ENCODE results near the gene KCNJ1.

KCNJ1 gene

DNA sequence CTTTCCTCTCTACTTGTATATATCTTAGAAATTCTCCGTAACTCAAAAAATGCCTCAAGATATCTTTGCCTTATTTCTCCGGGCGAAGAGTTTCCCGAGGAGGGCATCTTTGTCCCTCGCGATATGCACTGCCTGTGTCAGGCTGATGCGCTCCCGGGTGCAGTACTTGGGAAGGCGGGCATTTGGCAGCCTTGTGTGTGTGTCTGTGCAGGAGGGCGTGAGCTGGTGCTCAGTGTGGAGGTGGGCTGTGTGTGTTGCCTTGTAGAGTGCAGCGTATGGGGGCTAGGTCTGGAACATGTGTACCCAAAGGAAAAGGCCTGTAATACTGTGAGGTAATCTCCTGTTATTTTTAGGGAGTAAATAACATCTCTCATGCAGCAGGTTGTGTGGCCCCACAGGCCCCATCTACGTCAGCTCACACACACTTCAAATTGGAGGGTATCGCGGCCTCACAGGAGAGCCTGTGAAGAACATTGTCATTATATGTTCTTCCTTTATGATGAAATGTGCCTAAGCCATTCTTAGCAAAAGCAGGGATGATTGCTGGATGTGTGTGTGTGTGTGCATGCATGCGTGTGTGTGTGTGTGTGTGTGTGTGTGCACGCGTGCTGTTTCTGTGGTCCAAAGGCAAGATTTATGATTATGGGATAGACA is 77.5 kb downstream of the KCNJ1 start:
- no peak for DNase-seq (ENCODE audit: extremely low spot score)
- POLR2A ChIA-PET: no interaction called here
- CTCF ChIA-PET: interaction anchor here (0.7 to 1.0 kb wide), 3 partner anchors 13 to 618 kb away, joined by 3 to 4 read pairs (median 3); no protein-coding TSS in a partner anchor
- TF ChIP-seq, protein P1, sequence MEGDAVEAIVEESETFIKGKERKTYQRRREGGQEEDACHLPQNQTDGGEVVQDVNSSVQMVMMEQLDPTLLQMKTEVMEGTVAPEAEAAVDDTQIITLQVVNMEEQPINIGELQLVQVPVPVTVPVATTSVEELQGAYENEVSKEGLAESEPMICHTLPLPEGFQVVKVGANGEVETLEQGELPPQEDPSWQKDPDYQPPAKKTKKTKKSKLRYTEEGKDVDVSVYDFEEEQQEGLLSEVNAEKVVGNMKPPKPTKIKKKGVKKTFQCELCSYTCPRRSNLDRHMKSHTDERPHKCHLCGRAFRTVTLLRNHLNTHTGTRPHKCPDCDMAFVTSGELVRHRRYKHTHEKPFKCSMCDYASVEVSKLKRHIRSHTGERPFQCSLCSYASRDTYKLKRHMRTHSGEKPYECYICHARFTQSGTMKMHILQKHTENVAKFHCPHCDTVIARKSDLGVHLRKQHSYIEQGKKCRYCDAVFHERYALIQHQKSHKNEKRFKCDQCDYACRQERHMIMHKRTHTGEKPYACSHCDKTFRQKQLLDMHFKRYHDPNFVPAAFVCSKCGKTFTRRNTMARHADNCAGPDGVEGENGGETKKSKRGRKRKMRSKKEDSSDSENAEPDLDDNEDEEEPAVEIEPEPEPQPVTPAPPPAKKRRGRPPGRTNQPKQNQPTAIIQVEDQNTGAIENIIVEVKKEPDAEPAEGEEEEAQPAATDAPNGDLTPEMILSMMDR (IDR thresholded peaks at IDR 0.05; ENCODE audit: control extremely low read depth, extremely low read depth, low read depth, missing control alignments): no peak
